Nephron progenitor cell (in vitro differentiated cells): ENCODE measurements around the gene DYNC1H1.

Source experiments
- DNase-seq: peaks from one replicate; pipeline ENCODE4 v3.0.0; 2021
- H3K27ac Mint-ChIP-seq: 2 replicates; pipeline ENCODE4 v1.8.0; 2021; ENCODE audit warnings: mild to moderate bottlenecking, moderate library complexity, mixed read lengths
- H3K27me3 Mint-ChIP-seq: 2 replicates; pipeline ENCODE4 v1.8.0; 2021; ENCODE audit warnings: mild to moderate bottlenecking, low read depth, mixed read lengths; ENCODE audit not compliant: poor library complexity
- H3K36me3 Mint-ChIP-seq: 2 replicates; pipeline ENCODE4 v1.8.0; 2021; ENCODE audit warnings: low read depth, mixed read lengths
- H3K4me1 Mint-ChIP-seq: 2 replicates; pipeline ENCODE4 v1.8.0; 2021; ENCODE audit warnings: mixed read lengths
- H3K4me3 Mint-ChIP-seq: 2 replicates; pipeline ENCODE4 v1.8.0; 2021; ENCODE audit warnings: mild to moderate bottlenecking, moderate library complexity, mixed read lengths
- H3K9me3 Mint-ChIP-seq: 2 replicates; pipeline ENCODE4 v1.8.0; 2021; ENCODE audit warnings: mild to moderate bottlenecking, moderate library complexity, mixed read lengths
- CTCF ChIP-seq: fragments of 200-600 bp; sonication (generic); IDR thresholded peaks from 2 replicates; pipeline ENCODE4 v1.5.0; 2021; ENCODE audit warnings: antibody characterized with exemption

DYNC1H1 gene

GRCh38 chr14:101973356-101973755, 9.0 kb downstream of the DYNC1H1 start:
- Mint-ChIP-seq H3K27ac (no peak overlapping the region), H3K36me3 (peaks cover 38% of the 10 kb centered on the region), H3K4me1 (peaks cover 30% of the 10 kb centered on the region), H3K9me3 (no peaks in the 10 kb centered on the region), H3K27me3 (no peaks in the 10 kb centered on the region), H3K4me3 (no peak overlapping the region)
- TF ChIP-seq CTCF: no peak
- no peak for DNase-seq

DNA sequence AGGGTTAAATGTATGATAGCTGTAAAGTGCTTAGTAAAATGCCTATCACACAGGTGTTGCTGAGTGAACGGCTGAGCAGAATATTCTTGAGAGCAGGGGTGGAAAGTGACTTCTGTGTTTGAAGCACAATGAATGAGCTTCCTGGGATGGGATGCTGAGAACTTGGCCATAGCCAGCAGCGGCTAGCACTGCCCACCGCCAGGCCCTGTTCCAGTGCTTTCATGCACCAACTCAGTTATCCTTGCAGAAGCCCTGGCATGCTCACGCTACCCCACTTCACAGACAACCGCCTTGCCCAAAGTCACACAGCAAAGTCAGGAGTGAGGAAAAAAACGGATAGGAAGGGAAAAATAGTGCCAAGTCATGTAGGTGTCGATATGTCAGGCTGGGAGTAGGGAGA, 10.9 kb downstream of the DYNC1H1 start:
- Mint-ChIP-seq H3K27ac (peak overlapping the region; percentile 12), H3K27me3 (no peaks in the 10 kb centered on the region), H3K4me3 (no peak overlapping the region), H3K9me3 (no peaks in the 10 kb centered on the region), H3K36me3 (peaks cover 40% of the 10 kb centered on the region), H3K4me1 (peaks cover 18% of the 10 kb centered on the region)
- no peak for TF ChIP-seq CTCF
- DNase-seq: no peak

DNA sequence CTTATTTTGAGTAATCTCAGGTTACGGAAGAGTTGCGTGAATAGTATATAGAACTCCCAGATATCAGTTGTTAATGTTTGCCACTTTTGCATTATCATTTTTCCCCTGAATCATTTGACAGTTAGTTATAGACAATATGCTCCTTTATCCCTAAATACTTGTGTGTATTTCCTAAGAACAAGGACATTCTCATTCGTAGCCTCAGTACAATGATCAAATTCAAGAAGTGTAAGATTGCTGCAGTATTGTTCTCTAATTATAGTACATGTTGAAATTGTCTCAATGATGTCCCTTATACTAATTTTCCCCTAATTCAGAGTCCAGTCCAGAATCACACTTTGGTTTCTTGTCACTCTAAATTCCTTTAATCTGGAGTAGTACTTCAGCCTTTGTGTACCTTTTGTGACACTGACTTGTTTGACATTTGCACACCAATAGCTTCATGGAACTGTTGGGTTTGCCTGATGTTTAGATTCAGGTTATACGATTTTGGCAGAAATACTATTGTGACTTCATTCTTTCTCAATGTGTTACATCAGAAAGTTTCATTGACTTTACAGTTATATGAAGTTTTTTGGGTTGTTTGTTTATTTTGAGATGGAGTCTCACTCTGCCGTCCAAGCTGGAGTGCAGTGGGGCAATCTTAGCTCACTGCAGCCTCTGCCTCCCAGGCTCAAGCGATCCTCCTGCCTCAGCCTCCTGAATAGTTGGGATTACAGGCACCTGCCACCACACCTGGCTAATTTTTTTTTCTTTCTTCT, 13.1 kb downstream of the DYNC1H1 start:
- Mint-ChIP-seq H3K4me3 (no peak overlapping the region), H3K4me1 (peaks cover under 1% of the 10 kb centered on the region), H3K27me3 (no peaks in the 10 kb centered on the region), H3K27ac (peak overlapping the region; percentile 62), H3K36me3 (peaks cover 59% of the 10 kb centered on the region), H3K9me3 (no peaks in the 10 kb centered on the region)
- no peak for DNase-seq
- no peak for TF ChIP-seq CTCF

DNA sequence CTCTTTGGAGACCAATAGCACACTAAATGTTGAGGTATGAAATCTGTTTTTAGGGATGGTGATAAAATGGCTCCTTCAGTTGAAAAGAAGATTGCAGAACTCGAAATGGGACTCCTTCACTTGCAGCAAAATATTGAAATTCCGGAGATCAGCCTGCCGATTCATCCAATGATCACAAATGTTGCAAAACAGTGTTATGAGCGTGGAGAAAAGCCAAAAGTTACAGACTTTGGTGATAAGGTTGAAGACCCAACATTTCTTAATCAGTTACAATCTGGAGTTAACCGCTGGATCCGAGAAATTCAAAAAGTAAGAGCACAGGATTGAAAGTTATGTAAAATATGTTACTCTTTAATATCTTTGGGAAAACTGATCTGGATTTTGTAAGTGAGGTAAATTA, 15.3 kb downstream of the DYNC1H1 start:
- no peaks in the 10 kb centered on the region for H3K4me1 Mint-ChIP-seq
- no peak overlapping the region for H3K4me3 Mint-ChIP-seq
- no peaks in the 10 kb centered on the region for H3K9me3 Mint-ChIP-seq
- no peak overlapping the region for H3K27ac Mint-ChIP-seq
- DNase-seq: no peak
- no peaks in the 10 kb centered on the region for H3K27me3 Mint-ChIP-seq
- H3K36me3 Mint-ChIP-seq: peaks cover 75% of the 10 kb centered on the region
- no peak for TF ChIP-seq CTCF

GRCh38 chr14:101980251-101980650, 15.9 kb downstream of the DYNC1H1 start:
- Mint-ChIP-seq H3K4me3 (no peak overlapping the region), H3K27ac (no peak overlapping the region), H3K27me3 (no peaks in the 10 kb centered on the region), H3K9me3 (no peaks in the 10 kb centered on the region), H3K4me1 (no peaks in the 10 kb centered on the region), H3K36me3 (peaks cover 75% of the 10 kb centered on the region)
- no peak for DNase-seq
- TF ChIP-seq CTCF: no peak

- Mint-ChIP-seq H3K4me1 (no peaks in the 10 kb centered on the region), H3K36me3 (peaks cover 76% of the 10 kb centered on the region), H3K9me3 (no peaks in the 10 kb centered on the region), H3K4me3 (no peak overlapping the region), H3K27me3 (no peaks in the 10 kb centered on the region), H3K27ac (no peak overlapping the region)
- no peak for DNase-seq
- no peak for TF ChIP-seq CTCF
These were observed 16.3 kb downstream of the DYNC1H1 start for GRCh38 chr14:101980700-101981099.
